ENCODE data around the gene NBPF1.
"Not testable (repeated sequence)": the region's sequence is repeated elsewhere in the genome, so short reads cannot be mapped to it uniquely, and the experiment has no call there.

NBPF1 gene

DNA sequence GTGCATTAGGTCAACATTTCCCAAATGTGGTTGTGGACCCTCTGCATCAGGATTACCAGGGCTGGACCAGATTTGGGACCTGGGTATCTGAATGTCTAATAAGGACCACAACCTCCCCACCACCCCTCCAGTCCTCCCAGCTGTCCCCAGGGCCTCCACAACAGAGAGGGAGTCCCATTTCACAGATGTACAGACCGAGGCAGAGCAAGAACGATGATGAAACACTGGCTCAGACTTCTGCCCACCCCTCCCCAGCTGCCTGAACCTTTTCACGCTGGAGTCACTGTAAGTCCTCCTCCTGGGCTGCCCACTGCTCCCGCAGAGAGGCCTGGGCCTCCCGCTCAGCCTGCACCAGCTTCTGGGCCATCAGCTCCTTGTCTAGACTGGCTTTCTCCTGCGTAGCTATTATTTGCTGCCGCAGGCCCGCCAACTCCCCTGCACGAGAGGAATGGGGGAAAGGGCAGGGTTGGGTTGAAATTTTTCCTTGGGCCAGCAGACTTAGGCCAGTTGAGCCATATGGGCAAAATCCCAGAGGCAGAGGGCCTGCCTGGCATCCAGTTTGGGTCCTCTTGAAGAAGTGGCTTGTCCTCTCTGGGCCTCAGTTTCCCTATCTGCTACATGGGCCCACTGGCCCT, 8.4 kb upstream of the NBPF1 start:
- H3K4me2 ChIP-seq (ENCODE audit: low read length); H3K79me2 ChIP-seq (ENCODE audit: insufficient read depth, low read length); H3K4me1 ChIP-seq (ENCODE audit: insufficient read depth, low read length, severe bottlenecking); H3K27ac ChIP-seq (ENCODE audit: low read depth, low read length, poor library complexity, severe bottlenecking); H2AFZ ChIP-seq (ENCODE audit: low read length); H3K4me3 ChIP-seq (ENCODE audit: low read depth, low read length, poor library complexity, severe bottlenecking); H3K9me2 ChIP-seq (ENCODE audit: low read depth, low read length); H3K9ac ChIP-seq (ENCODE audit: low read length); H3F3A ChIP-seq (ENCODE audit: insufficient read depth, low read length); H3K27me3 ChIP-seq (ENCODE audit: insufficient read depth, low read length); H3K9me3 ChIP-seq (ENCODE audit: low read length); H4K20me1 ChIP-seq (ENCODE audit: insufficient read depth, low read length): not testable (repeated sequence)
- H3K36me3 ChIP-seq (ENCODE audit: insufficient read depth, low read length), result peaks cover 29% of the 10 kb centered on the region

DNA sequence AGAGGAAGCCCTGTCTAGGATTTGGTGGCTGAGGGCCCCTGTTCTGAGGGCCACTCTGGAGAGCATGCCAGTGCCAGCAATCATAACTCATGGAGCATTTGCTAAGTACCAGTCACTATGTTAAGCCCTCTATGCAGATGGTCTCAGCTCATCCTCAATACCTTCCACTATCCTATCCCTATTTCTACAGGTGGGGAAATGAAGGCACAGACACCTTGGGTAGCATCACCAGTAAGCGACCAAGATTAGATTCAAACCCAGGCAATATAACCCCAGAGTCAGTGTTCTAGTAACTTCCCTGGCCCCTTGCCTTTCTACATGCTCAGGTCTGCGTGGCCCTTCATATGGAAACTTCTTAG, 7.9 kb upstream of the NBPF1 start:
- H3K4me2 ChIP-seq (ENCODE audit: low read length), result no peak overlapping the region
- TF ChIP-seq, protein P1, sequence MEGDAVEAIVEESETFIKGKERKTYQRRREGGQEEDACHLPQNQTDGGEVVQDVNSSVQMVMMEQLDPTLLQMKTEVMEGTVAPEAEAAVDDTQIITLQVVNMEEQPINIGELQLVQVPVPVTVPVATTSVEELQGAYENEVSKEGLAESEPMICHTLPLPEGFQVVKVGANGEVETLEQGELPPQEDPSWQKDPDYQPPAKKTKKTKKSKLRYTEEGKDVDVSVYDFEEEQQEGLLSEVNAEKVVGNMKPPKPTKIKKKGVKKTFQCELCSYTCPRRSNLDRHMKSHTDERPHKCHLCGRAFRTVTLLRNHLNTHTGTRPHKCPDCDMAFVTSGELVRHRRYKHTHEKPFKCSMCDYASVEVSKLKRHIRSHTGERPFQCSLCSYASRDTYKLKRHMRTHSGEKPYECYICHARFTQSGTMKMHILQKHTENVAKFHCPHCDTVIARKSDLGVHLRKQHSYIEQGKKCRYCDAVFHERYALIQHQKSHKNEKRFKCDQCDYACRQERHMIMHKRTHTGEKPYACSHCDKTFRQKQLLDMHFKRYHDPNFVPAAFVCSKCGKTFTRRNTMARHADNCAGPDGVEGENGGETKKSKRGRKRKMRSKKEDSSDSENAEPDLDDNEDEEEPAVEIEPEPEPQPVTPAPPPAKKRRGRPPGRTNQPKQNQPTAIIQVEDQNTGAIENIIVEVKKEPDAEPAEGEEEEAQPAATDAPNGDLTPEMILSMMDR (IDR thresholded peaks at IDR 0.05; ENCODE audit: low read length), result no peak; the same call in 1 of the 2 replicates
- TF ChIP-seq EZH2 (IDR thresholded peaks at IDR 0.05; ENCODE audit: borderline replicate concordance, low read length), result no peak
- no peaks in the 10 kb centered on the region for H4K20me1 ChIP-seq (ENCODE audit: insufficient read depth, low read length)
- no peaks in the 10 kb centered on the region for H3K79me2 ChIP-seq (ENCODE audit: insufficient read depth, low read length)
- H3K36me3 ChIP-seq (ENCODE audit: insufficient read depth, low read length), result peaks cover 28% of the 10 kb centered on the region
- 0 out of 2 replicates have a peak, but pooled peaks cover 6% of the 10 kb centered on the region for H3F3A ChIP-seq (ENCODE audit: insufficient read depth, low read length)
- H3K9ac ChIP-seq (ENCODE audit: low read length), result no peak overlapping the region
- no peaks in the 10 kb centered on the region for H3K4me1 ChIP-seq (ENCODE audit: insufficient read depth, low read length, severe bottlenecking)
- H3K4me3 ChIP-seq (ENCODE audit: low read depth, low read length, poor library complexity, severe bottlenecking), result no peak overlapping the region
- no peaks in the 10 kb centered on the region for H3K9me2 ChIP-seq (ENCODE audit: low read depth, low read length)
- no peaks in the 10 kb centered on the region for H3K9me3 ChIP-seq (ENCODE audit: low read length)
- H3K27me3 ChIP-seq (ENCODE audit: insufficient read depth, low read length), result no peaks in the 10 kb centered on the region
- no peak overlapping the region for H2AFZ ChIP-seq (ENCODE audit: low read length)
- H3K27ac ChIP-seq (ENCODE audit: low read depth, low read length, poor library complexity, severe bottlenecking), result no peak overlapping the region

GRCh38 chr1:16619803-16620501, 6.6 kb upstream of the NBPF1 start:
- not testable (repeated sequence) for H3K4me2 ChIP-seq (ENCODE audit: low read length); H3K9me3 ChIP-seq (ENCODE audit: low read length); H4K20me1 ChIP-seq (ENCODE audit: insufficient read depth, low read length); H3K4me3 ChIP-seq (ENCODE audit: low read depth, low read length, poor library complexity, severe bottlenecking); H3K79me2 ChIP-seq (ENCODE audit: insufficient read depth, low read length); H3K9ac ChIP-seq (ENCODE audit: low read length); H3F3A ChIP-seq (ENCODE audit: insufficient read depth, low read length); H2AFZ ChIP-seq (ENCODE audit: low read length); H3K9me2 ChIP-seq (ENCODE audit: low read depth, low read length); H3K27ac ChIP-seq (ENCODE audit: low read depth, low read length, poor library complexity, severe bottlenecking); H3K27me3 ChIP-seq (ENCODE audit: insufficient read depth, low read length); H3K4me1 ChIP-seq (ENCODE audit: insufficient read depth, low read length, severe bottlenecking)
- peaks cover 19% of the 10 kb centered on the region for H3K36me3 ChIP-seq (ENCODE audit: insufficient read depth, low read length)

DNA sequence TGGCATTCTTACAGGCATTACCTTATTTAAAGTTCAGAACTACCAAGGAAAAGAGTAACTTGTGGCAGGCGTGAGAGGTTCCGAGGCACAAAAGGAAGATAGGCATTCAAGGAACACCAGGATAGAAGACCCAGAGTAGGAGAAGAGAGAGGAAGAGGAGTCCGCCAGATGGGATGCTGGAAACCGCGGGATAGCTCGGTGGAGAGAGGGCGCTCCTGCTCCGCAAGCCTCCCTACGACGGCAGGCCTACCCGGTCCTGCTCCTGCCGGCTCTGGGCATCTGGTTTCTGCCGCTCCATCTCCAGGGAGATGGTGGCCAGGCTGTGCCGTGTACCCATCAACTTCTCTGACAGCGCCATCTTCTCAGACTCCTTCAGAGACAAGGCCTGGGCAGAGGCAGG, 5.4 kb upstream of the NBPF1 start:
- Histone ChIP-seq H3K9me3 (ENCODE audit: low read length) (no peaks in the 10 kb centered on the region), H3K27me3 (ENCODE audit: insufficient read depth, low read length) (no peaks in the 10 kb centered on the region), H3K27ac (ENCODE audit: low read depth, low read length, poor library complexity, severe bottlenecking) (no peak overlapping the region), H3K4me2 (ENCODE audit: low read length) (no peak overlapping the region), H3K9ac (ENCODE audit: low read length) (no peak overlapping the region), H3K4me1 (ENCODE audit: insufficient read depth, low read length, severe bottlenecking) (peaks cover 6% of the 10 kb centered on the region), H3K79me2 (ENCODE audit: insufficient read depth, low read length) (no peaks in the 10 kb centered on the region), H4K20me1 (ENCODE audit: insufficient read depth, low read length) (no peaks in the 10 kb centered on the region), H3F3A (ENCODE audit: insufficient read depth, low read length) (0 out of 2 replicates have a peak, but pooled peaks cover 6% of the 10 kb centered on the region), H2AFZ (ENCODE audit: low read length) (no peak overlapping the region), H3K36me3 (ENCODE audit: insufficient read depth, low read length) (peaks cover 10% of the 10 kb centered on the region), H3K9me2 (ENCODE audit: low read depth, low read length) (no peaks in the 10 kb centered on the region), H3K4me3 (ENCODE audit: low read depth, low read length, poor library complexity, severe bottlenecking) (no peak overlapping the region)
- TF ChIP-seq, protein P1 (IDR thresholded peaks at IDR 0.05; ENCODE audit: low read length), result no peak; the same call in 1 of the 2 replicates
- no peak for TF ChIP-seq EZH2 (IDR thresholded peaks at IDR 0.05; ENCODE audit: borderline replicate concordance, low read length)

Data from OCI-LY1 (cell line).